Suprapubic skin (tissue), 4 donors: ENCODE results near the gene UVRAG. TPM values are rescaled to one million over a fixed set of nuclear protein-coding genes. Genes with fewer than 3 reads are reported as not detected.
"Not testable (repeated sequence)": the region's sequence is repeated elsewhere in the genome, so short reads cannot be mapped to it uniquely, and the experiment has no call there.

Experiments
- DNase-seq, 2 donors: peaks; one replicate each; pipeline ENCODE4 v3.0.0-alpha.2; 2019; ENCODE audit warnings: low spot score in 2 of 2
- H3K27ac ChIP-seq: fragments of 200-600 bp; sonication (generic); one replicate; pipeline ENCODE4 v1.5.1; 2019
- H3K27me3 ChIP-seq: fragments of 200-600 bp; sonication (generic); one replicate; pipeline ENCODE4 v1.5.1; 2019
- H3K36me3 ChIP-seq: fragments of 200-600 bp; sonication (generic); one replicate; pipeline ENCODE4 v1.5.1; 2019
- H3K4me1 ChIP-seq: fragments of 200-600 bp; sonication (generic); one replicate; pipeline ENCODE4 v1.5.1; 2019
- H3K4me3 ChIP-seq: fragments of 200-600 bp; sonication (generic); one replicate; pipeline ENCODE4 v1.5.1; 2019; ENCODE audit warnings: mild to moderate bottlenecking
- H3K9me3 ChIP-seq: fragments of 200-600 bp; sonication (generic); one replicate; pipeline ENCODE4 v1.5.1; 2019
- EP300 ChIP-seq: sonication (generic); formaldehyde crosslinking; IDR thresholded peaks from one replicate; pipeline ENCODE4 v1.6.1; 2017; ENCODE audit warnings: antibody characterized with exemption
- POLR2A ChIP-seq, 2 donors: fragments of 450-650 bp; IDR thresholded peaks; one replicate each; pipeline ENCODE4 v1.6.1; 2017; ENCODE audit warnings: antibody characterized with exemption in 2 of 2, mild to moderate bottlenecking in 2 of 2, moderate library complexity in 2 of 2
- POLR2AphosphoS5 ChIP-seq, 3 donors: sonication (generic); formaldehyde crosslinking; IDR thresholded peaks; one replicate each; pipeline ENCODE4 v1.6.1; 2017; ENCODE audit warnings: antibody characterized with exemption in 3 of 3
- WGBS: methylation state at CpG from one replicate; pipeline ENCODE4 v1.1.5; 2018; 5-methylcytosine and 5-hydroxymethylcytosine counted together
- total RNA-seq, 4 donors: library from RNA; depleted of rRNA; stranded (reverse); fragments of >200 nt; gene quantifications; one replicate each; pipeline ENCODE4 v1.1.0, GENCODE V29; 2016
- TF ChIP-seq, protein P1 (sequence below), 2 donors: fragments of 200-600 bp in 1 of 2; fragments of 450-650 bp in 1 of 2; sonication (generic) in 1 of 2; IDR thresholded peaks; one replicate each; pipeline ENCODE4 v1.5.1; 2016 to 2019; ENCODE audit warnings: antibody characterized with exemption in 2 of 2, mild to moderate bottlenecking in 1 of 2, moderate library complexity in 1 of 2

UVRAG gene
- total RNA-seq, 4 donors from 2014 or later: 17.5 to 30.0 (median 22.1) TPM

DNA sequence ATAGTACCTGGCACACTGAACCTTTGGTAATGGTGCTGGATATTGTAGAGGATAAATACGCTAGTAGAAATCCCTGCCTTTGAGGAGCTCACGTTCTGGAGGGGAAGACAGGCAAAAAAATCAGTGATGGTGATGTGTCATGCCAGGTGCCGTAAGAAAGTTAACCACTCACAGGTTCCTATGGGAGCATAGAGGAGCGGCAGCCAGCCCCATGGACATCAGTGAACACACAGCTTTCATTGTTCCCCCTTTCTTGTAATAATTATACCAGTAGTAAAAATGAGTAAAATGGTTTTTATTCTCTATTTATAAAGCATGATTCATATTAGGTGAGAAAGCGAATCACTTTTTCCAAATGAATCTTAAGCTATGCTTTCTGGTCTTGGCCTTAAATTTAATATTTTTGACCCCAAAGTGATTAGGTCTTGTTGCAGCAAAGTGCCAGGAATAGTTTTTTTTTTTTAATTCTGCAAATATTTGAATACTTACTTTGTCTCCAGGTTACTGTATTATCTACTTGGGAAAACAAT is 57.9 kb downstream of the UVRAG start:
- no peaks in the 10 kb centered on the region for H3K27me3 ChIP-seq
- H3K9me3 ChIP-seq: no peaks in the 10 kb centered on the region
- no peaks in the 10 kb centered on the region for H3K36me3 ChIP-seq
- H3K4me3 ChIP-seq: no peak overlapping the region
- H3K27ac ChIP-seq: no peak overlapping the region
- TF ChIP-seq, protein P1, sequence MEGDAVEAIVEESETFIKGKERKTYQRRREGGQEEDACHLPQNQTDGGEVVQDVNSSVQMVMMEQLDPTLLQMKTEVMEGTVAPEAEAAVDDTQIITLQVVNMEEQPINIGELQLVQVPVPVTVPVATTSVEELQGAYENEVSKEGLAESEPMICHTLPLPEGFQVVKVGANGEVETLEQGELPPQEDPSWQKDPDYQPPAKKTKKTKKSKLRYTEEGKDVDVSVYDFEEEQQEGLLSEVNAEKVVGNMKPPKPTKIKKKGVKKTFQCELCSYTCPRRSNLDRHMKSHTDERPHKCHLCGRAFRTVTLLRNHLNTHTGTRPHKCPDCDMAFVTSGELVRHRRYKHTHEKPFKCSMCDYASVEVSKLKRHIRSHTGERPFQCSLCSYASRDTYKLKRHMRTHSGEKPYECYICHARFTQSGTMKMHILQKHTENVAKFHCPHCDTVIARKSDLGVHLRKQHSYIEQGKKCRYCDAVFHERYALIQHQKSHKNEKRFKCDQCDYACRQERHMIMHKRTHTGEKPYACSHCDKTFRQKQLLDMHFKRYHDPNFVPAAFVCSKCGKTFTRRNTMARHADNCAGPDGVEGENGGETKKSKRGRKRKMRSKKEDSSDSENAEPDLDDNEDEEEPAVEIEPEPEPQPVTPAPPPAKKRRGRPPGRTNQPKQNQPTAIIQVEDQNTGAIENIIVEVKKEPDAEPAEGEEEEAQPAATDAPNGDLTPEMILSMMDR (IDR thresholded peaks at IDR 0.05): no peak
- TF ChIP-seq POLR2A (IDR thresholded peaks at IDR 0.05): no peak
- no peak for TF ChIP-seq EP300
- TF ChIP-seq POLR2AphosphoS5 (IDR thresholded peaks at IDR 0.05): no peak
- DNase-seq: no peak
- 65% methylated on average over 5 of the region's 5 CpGs for WGBS
- H3K4me1 ChIP-seq: peaks cover 21% of the 10 kb centered on the region

DNA sequence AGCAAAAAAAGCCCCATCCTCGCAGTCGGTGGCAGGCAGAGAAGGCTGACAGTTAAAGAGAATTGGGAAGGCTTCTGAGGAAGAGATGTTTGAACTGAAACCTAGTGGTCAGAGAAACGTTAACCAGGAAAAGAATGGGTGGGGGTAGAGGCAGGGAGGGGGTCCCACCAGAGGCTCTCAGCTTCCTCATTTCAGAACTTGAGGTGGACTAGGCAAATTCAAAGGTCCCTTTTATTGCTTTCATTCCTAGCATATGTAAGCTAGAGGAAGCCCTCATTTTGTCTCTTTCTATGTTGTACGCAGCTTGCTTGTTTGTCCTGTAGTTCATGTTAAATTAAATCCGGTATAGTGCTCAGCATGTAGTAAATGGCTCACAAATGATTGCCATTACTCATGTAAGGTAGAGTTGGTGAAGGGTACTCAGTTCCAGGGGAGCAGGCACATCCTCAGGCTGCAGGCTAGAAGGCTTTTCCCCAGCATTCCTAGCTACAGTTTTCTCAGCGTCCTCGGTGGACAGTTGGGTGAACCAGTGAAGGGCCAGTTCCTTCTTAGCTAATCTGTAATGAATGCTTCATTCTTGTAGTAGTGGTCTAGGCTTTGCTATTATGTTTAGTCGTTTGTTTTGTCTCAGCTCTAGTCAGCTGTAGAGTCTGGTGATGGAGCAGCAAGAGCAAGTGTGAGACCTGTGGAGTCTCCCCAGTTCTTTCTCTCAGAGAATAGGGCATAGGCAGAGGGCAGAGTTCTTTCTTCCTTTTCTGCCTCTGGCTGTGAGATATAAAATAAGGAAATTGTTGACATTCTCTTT is 58.6 kb downstream of the UVRAG start:
- Histone ChIP-seq H3K4me3 (no peak overlapping the region), H3K36me3 (no peaks in the 10 kb centered on the region), H3K27ac (no peak overlapping the region), H3K27me3 (no peaks in the 10 kb centered on the region), H3K9me3 (no peaks in the 10 kb centered on the region), H3K4me1 (peaks cover 15% of the 10 kb centered on the region)
- WGBS: 73% methylated on average over 8 of the region's 8 CpGs
- TF ChIP-seq POLR2AphosphoS5 (IDR thresholded peaks at IDR 0.05): no peak
- TF ChIP-seq, protein P1 (IDR thresholded peaks at IDR 0.05): no peak
- no peak for TF ChIP-seq POLR2A (IDR thresholded peaks at IDR 0.05)
- no peak for TF ChIP-seq EP300
- DNase-seq: no peak

DNA sequence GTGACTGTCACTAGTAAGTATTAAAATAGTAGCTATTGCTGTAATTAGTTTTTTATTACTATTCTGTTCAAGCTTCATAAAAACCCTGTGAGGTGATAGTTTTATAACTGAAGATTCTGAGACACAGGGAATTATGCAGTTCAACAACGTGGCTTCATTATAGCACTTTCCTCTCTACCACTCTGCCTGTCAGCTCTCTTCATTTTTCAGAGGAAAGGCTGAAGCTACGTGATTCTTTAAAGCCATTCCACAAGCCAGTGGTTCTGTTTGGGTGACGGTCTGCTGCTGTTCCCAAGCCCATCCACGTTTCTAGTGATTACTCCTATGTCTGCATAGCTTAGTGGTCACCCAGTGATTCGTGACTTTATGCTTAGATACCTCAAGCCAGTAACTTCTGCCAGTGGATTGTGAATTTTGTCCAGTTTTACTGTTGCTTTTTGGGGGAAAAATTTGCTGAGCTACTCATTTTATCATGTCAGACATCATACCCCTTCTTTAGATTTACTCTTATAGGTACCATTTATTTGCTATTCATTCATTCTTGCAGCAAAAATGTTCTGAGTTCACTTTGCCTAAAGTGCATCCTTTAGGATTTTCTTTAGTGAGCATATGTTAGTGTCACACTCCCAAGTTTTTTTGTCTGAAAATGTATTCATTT is 59.8 kb downstream of the UVRAG start:
- peaks cover 3% of the 10 kb centered on the region for H3K4me1 ChIP-seq
- H3K4me3 ChIP-seq: no peak overlapping the region
- 80% methylated on average over 5 of the region's 5 CpGs for WGBS
- no peak for DNase-seq
- no peaks in the 10 kb centered on the region for H3K9me3 ChIP-seq
- H3K27me3 ChIP-seq: no peaks in the 10 kb centered on the region
- TF ChIP-seq POLR2AphosphoS5 (IDR thresholded peaks at IDR 0.05): no peak
- TF ChIP-seq, protein P1 (IDR thresholded peaks at IDR 0.05): no peak
- no peak for TF ChIP-seq POLR2A (IDR thresholded peaks at IDR 0.05)
- TF ChIP-seq EP300: no peak
- no peak overlapping the region for H3K27ac ChIP-seq
- H3K36me3 ChIP-seq: no peaks in the 10 kb centered on the region

DNA sequence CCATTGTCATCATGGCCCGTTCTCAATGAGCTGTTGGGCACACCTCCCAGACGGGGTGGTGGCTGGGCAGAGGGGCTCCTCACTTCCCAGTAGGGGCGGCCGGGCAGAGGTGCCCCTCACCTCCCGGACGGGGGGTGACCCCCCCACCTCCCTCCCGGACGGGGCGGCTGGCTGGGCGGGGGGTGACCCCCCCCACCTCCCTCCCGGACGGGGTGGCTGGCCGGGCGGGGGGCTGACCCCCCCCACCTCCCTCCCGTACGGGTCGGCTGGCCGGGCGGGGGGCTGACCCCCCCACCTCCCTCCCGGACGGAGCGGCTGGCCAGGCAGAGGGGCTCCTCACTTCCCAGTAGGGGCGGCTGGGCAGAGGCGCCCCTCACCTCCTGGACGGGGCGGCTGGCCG is 62.3 kb downstream of the UVRAG start:
- not testable (repeated sequence) for H3K4me1 ChIP-seq, H3K4me3 ChIP-seq, H3K9me3 ChIP-seq, H3K36me3 ChIP-seq, H3K27me3 ChIP-seq, DNase-seq, H3K27ac ChIP-seq
- 92% methylated on average over 8 of the region's 27 CpGs for WGBS

DNA sequence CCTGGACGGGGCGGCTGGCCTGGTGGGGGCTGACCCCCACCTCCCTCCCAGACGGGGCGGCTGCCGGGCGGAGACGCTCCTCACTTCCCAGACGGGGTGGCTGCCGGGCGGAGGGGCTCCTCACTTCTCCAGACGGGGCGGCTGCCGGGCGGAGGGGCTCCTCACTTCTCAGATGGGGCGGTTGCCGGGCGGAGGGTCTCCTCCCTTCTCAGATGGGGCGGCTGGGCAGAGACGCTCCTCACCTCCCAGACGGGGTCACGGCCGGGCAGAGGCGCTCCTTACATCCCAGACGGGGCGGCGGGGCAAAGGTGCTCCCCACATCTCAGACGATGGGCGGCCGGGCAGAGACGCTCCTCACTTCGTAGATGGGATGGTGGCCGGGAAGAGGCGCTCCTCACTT is 62.9 kb downstream of the UVRAG start:
- not testable (repeated sequence) for H3K27me3 ChIP-seq, H3K36me3 ChIP-seq, DNase-seq, H3K4me3 ChIP-seq, H3K9me3 ChIP-seq, H3K4me1 ChIP-seq, H3K27ac ChIP-seq
- WGBS: no CpG with 5 or more reads among the region's 33 CpGs

DNA sequence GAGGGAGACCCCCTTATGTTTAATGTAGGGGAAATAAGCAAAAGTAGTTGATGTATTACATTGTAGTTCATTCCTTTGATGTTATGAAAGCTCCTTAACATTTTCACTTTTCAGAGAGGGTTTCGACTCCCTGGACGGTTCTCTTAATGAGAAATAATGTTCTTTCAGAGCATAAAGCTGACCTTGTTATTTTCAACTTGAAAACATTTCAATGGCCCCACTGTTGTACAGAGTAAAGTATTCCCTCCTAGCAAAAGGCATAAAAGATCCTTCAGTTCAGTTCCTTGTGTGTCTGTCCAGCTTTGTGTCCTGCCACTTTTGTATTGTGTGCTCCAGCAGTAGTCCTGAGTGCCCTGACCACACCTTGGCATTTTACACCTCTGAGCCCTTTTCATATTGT is 63.9 kb downstream of the UVRAG start:
- DNase-seq: no peak
- Histone ChIP-seq H3K27ac (no peak overlapping the region), H3K36me3 (no peaks in the 10 kb centered on the region), H3K4me1 (no peaks in the 10 kb centered on the region), H3K9me3 (no peaks in the 10 kb centered on the region), H3K4me3 (no peak overlapping the region), H3K27me3 (no peaks in the 10 kb centered on the region)
- TF ChIP-seq POLR2AphosphoS5 (IDR thresholded peaks at IDR 0.05) (no peak), POLR2A (IDR thresholded peaks at IDR 0.05) (no peak), EP300 (no peak)
- TF ChIP-seq, protein P1 (IDR thresholded peaks at IDR 0.05): no peak
- WGBS: 77% methylated on average over 2 of the region's 2 CpGs
